Epithelial cell of esophagus (primary cell): ENCODE data around the gene RAPGEFL1.

ENCODE experiments used
- DNase-seq: peaks from one replicate; pipeline ENCODE4 v3.0.0; 2010; ENCODE audit warnings: low read depth
- H3K4me3 ChIP-seq: 2 replicates; pipeline ENCODE4 v1.5.1; 2011; ENCODE audit warnings: mild to moderate bottlenecking, low read length, control low read depth
- TF ChIP-seq, protein P1 (sequence below): IDR thresholded peaks from 2 replicates; pipeline ENCODE4 v1.5.1; 2011; ENCODE audit warnings: low read depth, mild to moderate bottlenecking, low read length, control low read depth, inconsistent platforms; ENCODE audit not compliant: insufficient read depth; ENCODE audit errors: missing control alignments

The RAPGEFL1 gene

GRCh38 chr17:40178660-40179059, 1.4 kb downstream of the RAPGEFL1 start:
- TF ChIP-seq, protein P1, sequence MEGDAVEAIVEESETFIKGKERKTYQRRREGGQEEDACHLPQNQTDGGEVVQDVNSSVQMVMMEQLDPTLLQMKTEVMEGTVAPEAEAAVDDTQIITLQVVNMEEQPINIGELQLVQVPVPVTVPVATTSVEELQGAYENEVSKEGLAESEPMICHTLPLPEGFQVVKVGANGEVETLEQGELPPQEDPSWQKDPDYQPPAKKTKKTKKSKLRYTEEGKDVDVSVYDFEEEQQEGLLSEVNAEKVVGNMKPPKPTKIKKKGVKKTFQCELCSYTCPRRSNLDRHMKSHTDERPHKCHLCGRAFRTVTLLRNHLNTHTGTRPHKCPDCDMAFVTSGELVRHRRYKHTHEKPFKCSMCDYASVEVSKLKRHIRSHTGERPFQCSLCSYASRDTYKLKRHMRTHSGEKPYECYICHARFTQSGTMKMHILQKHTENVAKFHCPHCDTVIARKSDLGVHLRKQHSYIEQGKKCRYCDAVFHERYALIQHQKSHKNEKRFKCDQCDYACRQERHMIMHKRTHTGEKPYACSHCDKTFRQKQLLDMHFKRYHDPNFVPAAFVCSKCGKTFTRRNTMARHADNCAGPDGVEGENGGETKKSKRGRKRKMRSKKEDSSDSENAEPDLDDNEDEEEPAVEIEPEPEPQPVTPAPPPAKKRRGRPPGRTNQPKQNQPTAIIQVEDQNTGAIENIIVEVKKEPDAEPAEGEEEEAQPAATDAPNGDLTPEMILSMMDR, result no peak
- DNase-seq, result no peak
- peak overlapping the region; percentile 70 for H3K4me3 ChIP-seq

GRCh38 chr17:40179923-40180659, 2.8 kb downstream of the RAPGEFL1 start:
- peak; percentile 65 for DNase-seq
- peak overlapping the region; percentile 70 for H3K4me3 ChIP-seq
- TF ChIP-seq, protein P1, result no peak

DNA sequence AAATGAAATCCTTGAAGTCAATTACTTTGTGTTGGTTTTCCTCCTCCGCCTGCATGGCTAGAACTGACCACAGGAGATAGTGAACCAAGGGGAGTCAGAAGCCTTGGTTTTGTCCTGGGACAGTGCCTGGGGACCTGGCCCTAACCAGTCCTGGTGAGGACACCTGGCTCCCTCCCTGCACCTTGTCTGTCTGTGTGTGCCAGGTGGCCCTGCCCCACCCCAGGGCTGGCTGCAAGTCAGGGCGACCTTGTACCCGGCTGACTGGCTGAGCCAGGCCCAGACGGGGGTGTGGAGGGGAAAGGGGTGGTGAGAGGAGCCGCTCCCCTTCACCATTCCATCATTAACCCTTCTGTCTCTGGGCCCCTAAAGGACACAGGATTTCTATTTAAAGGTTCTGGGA, 3.4 kb downstream of the RAPGEFL1 start:
- peak overlapping the region; percentile 70 for H3K4me3 ChIP-seq
- peak; percentile 48 for DNase-seq
- TF ChIP-seq, protein P1, result no peak

DNA sequence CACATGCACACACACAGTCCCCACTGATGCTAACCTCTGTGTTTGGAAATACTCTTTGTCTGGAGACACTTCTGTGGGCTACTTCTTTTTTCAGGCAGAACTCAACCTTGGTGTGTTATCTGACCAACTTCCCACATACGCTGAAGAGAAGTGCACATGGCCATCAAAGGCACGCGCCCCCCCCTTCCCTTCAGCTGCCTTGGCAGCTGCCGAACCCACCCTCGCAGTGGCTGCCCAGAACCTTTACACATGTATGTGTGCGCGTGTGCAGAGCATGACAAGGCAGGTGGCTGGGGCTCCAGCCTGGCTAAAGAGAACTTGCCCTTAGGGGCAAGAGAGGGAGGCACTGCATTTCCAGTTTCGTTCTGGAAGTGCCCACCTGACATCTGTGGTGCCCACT, 3.9 kb downstream of the RAPGEFL1 start:
- TF ChIP-seq, protein P1, result no peak
- DNase-seq, result no peak
- H3K4me3 ChIP-seq, result no peak overlapping the region

DNA sequence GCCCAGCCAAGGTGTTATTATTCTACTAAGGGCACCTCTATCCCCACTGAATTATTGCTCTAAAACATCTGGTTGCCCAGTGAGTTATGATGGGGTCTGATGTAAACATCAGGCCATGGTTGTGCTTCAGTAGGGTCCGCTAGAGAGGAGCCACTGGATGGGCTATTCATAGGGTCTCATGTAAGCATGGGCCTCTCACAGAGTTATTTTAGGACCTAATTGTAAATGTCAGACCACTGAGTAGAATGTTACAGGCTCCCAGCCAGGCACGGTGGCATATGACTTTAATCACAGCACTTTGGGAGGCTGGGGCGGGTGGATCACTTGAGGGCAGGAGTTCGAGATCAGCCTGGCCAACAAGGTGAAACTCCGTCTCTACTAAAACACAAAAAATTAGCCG, 5.3 kb downstream of the RAPGEFL1 start:
- no peak for DNase-seq
- TF ChIP-seq, protein P1, result no peak
- H3K4me3 ChIP-seq, result no peak overlapping the region

DNA sequence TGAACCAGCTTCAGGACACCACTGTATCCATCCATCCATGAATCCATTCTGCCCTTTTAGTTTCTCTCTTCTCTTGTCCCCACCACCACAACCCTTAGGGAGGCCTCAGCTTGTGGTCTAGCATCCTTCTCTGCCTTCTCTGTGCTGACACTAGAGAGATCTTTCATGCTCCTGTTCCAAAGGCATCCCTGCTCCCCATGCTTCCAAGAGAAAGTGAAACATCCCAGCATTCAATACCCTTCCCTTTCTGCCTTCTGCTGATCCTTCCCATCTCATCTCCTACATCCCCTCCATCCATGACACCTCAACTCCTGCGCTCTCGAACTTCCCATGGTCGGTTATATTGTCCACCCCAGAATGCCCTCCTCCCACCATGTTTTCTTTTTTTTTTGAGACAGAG, 10.0 kb downstream of the RAPGEFL1 start:
- TF ChIP-seq, protein P1, result no peak
- no peak for DNase-seq
- no peak overlapping the region for H3K4me3 ChIP-seq

DNA sequence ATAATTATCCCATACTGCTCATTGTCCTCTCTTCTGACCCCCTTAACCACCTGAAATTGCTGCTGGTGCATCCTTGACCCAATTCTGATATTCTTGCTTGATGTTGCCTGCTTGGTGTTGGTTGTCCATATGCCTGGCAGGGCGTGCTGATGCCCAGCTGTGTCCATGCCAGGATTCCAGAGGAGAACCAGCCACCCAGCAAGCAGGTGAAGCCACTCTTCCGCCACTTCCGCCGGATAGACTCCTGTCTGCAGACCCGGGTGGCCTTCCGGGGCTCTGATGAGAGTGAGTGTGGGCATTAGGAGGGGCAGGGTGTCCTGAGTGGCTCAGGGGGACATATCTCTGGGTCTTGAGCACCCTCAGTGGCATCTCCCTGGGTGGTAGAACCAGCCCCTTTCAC, 11.4 kb downstream of the RAPGEFL1 start:
- H3K4me3 ChIP-seq, result no peak overlapping the region
- TF ChIP-seq, protein P1, result no peak
- DNase-seq, result no peak
